GM08714 (cell line): ENCODE measurements around the gene DEPDC5.

Experiments used
- H3K4me3 ChIP-seq: fragments of 200-500 bp; sonication (Bioruptor generic); 2 replicates; pipeline ENCODE4 v1.5.1; 2014; ENCODE audit warnings: mild to moderate bottlenecking, low read length, inconsistent platforms
- ZNF274 ChIP-seq: IDR thresholded peaks from 2 replicates; pipeline ENCODE4 v1.6.1; 2012; ENCODE audit warnings: mild to moderate bottlenecking, low read depth, low read length

DEPDC5 gene

GRCh38 chr22:31940506-31940905 is 186.7 kb downstream of the DEPDC5 start:
- H3K4me3 ChIP-seq: no peak overlapping the region
- no peak for TF ChIP-seq ZNF274

DNA sequence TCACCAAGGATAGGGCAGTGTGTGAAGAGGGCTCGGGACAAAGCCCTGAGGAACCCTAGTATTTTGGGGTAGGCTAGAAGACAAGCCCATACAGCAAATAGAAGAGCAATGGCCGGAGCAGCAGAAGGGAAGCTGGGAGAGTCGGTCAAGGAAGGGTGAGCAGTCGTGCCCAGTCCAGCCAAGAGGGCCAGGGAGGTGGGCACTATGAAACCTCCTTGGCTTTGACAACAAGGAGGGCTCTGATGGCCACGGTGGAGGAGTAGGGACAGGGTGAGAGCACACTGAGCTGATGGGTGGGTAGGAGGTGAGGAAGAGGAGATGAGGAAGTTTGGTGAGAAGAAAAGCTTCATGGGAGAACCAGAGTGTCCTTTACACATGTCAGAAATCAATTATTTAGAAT is 188.3 kb downstream of the DEPDC5 start:
- TF ChIP-seq ZNF274: no peak

DNA sequence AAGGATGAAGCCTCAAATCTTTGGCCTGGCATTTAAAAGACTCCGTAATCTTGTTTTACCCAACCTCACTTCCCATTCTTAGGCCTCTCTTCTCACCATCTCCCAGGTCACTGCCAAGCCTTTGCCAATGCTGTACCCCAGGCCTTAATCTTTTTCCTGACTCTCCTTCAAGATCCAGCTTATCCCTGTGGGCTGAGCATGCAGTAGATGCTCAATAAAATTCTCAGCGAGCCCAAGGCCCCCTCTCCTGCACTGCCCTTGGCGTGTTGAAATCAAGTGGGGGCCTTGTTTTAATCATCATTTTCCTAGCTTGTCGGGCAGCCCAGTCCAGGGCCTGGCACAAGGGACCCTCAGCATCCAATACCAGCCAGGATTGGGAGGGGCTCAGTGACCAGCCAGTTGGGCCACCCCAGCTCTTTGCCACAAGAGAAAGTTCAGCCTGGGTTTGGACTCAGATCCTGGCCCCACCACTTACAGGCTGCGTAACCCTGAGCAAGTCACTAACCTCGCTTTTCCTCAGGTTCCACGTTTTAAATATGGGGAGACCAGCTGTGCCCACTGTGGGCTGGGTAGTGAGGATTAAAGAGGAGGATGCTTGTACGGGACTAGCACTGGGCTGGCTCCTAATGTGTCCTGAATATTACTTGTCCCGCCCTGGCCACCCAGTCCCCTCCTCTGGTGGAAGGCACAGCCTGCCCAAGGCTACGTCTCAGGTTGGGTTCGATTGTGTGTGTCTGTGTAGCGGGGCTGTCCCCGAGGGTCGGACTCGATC is 189.6 kb downstream of the DEPDC5 start:
- no peak for TF ChIP-seq ZNF274
- H3K4me3 ChIP-seq: peak overlapping the region; percentile 72; the same call in 1 of the 2 replicates

More for the DNA sequence above, 188.3 kb downstream of the DEPDC5 start:
- no peak overlapping the region for H3K4me3 ChIP-seq

DNA sequence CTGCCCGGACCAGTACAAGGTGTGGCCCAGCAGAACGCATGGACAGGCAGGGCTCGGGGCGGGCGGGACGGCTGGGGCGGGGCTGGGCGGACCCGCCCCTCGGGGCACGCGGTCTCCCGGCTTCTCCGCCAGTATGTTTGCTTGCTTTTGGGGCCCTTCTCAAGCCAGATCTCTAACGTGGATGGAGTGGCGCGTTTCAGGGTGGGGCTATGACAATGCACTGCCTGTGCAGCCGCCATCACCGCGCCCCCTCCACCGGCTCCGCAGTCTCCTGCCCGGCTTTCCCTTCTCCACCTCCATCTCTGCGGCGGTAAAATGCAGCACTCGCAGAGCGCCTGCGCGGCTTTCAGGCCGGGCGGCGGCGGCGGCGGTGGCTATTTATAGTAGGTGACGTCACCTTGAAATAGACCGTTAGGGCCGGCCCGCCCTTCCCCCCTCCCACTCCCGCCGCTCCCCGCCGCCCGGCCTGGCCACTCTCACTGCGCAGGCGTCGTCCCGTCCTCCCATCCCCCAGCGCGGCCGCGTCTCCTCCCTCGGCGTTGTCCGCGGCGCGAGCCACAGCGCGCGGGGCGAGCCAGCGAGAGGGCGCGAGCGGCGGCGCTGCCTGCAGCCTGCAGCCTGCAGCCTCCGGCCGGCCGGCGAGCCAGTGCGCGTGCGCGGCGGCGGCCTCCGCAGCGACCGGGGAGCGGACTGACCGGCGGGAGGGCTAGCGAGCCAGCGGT is 190.3 kb downstream of the DEPDC5 start, which contains the start of gene YWHAH:
Gene YWHAH (plus strand): TSS at position 558 of the 722 bp plus-strand sequence. CDS start 199 bp downstream, outside the sequence.
- no peak for TF ChIP-seq ZNF274
- H3K4me3 ChIP-seq: peak within 1 kb of the TSS; percentile 90

GRCh38 chr22:31944700-31945442 is 191.1 kb downstream of the DEPDC5 start:
- H3K4me3 ChIP-seq: peak overlapping the region; percentile 90
- no peak for TF ChIP-seq ZNF274

GRCh38 chr22:31945443-31945855 is 191.6 kb downstream of the DEPDC5 start:
- no peak for TF ChIP-seq ZNF274
- H3K4me3 ChIP-seq: peak overlapping the region; percentile 90

- TF ChIP-seq ZNF274: no peak
- H3K4me3 ChIP-seq: peak overlapping the region; percentile 90
These were observed 192.3 kb downstream of the DEPDC5 start for GRCh38 chr22:31945971-31946680.

DNA sequence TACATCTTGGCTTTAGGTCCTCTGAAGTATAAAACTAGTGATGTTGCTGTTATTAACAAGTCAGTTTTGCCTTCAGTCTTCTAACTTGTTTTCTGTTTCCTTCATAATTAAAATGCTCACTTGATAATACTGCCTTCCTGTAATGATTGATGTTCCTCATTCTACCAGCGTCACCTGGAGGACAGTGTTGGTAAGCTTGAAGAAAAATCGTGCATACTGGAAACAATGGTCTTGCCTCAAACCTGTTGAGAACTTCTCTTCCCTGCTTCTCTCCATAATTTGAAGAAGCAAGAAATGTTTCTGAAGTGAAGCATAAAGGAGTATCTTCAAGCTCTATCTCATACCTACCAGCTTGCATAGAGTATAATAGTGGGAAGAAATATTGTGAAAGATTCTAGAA is 193.5 kb downstream of the DEPDC5 start:
- H3K4me3 ChIP-seq: no peak overlapping the region
- no peak for TF ChIP-seq ZNF274

DNA sequence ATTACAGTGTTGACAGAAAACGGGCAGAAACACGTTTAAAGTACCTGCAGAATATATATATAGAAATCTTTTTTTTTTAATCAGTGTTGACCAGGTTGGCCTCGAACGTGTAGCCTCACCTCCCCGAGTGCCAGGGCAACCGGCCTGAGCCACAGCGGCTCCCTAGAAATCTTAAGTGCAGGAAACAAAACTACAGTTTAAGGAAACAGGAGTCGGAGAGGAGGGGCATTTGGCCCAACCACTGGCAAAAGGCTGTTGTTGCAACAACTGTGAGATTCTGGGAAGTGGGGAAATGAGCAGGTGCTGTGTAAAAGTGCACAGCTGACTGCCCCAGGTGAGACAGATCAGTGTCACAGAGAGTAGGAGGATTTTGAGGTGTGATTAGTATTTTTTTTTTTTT is 194.2 kb downstream of the DEPDC5 start:
- no peak for TF ChIP-seq ZNF274
- no peak overlapping the region for H3K4me3 ChIP-seq

DNA sequence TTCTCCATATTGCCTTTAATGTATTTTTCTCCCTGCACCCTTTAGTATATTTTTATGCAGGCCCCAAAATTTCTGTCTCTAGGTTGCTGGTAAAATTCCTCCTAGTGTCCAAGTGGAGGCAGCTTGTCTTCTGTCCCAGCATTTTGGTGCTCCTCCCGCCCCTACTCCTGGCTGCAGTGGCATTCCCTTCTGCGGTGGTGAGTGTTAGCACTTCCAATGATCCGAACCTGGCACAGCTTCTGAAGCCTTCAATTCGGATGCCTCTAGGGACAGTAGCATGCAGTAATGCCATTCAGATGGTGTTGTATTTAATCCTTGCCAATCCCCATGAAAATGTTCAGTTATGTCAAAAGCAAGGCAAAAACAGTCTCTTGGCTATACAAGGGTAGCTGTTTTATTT is 196.4 kb downstream of the DEPDC5 start:
- no peak overlapping the region for H3K4me3 ChIP-seq
- TF ChIP-seq ZNF274: no peak

GRCh38 chr22:31951194-31952093 is 197.6 kb downstream of the DEPDC5 start:
- no peak for TF ChIP-seq ZNF274
- no peak overlapping the region for H3K4me3 ChIP-seq

GRCh38 chr22:31952094-31952401 is 198.2 kb downstream of the DEPDC5 start:
- no peak for TF ChIP-seq ZNF274
- no peak overlapping the region for H3K4me3 ChIP-seq

DNA sequence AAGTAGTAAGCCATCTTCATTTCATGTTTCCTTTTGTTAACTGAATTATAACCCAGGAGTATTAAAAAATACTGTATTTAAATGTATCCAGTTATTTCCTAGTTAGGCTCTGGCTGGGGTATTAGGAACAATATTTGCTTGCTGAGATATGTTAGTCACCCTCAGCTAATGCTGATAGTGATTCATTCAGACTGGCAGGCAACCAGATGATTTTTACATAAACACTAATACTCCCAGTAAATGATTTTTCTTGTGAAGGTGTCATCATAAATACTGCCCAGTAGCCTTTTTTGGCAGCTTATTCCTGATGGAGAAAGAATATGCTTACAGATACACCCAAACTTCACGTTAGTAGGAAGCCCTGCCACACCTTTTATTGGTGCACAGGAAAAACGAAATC is 198.7 kb downstream of the DEPDC5 start:
- no peak for TF ChIP-seq ZNF274
- no peak overlapping the region for H3K4me3 ChIP-seq
